ENCODE measurements around the gene TEPSIN. TPM values are rescaled to one million over a fixed set of nuclear protein-coding genes. Genes with fewer than 3 reads are reported as not detected.

The TEPSIN gene
- total and polyA plus RNA-seq, 2 of the 8 experiments (the other 6 are each of a cell fraction or from before 2014, with no cell fraction given): 22.9 to 28.0 TPM

DNA sequence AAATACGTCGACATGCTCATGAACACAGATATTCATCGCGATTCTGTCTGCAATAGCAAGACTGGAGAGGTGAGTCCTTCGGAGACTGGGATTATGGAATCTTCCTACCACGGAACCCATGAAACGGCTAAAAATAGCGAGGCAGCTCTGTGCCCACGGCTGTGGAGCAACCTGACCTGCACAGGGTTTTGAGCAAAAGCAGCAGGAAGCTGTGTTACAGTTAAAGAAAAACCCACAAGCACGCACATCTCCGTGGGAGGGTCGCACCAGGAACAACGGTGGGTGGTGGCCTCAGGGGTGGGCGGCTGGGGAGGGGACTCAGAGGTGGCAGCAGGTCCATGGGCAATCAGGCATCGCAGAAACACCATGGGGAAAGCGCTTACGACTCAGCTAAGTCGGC is 31.4 kb upstream of the TEPSIN start:
- no peak for FAIRE-seq
- POLR2A ChIA-PET (ENCODE audit: partially characterized antibody): interaction anchor here (1.6 kb wide), 1 partner anchor 9 kb away, joined by 3 read pairs; no protein-coding TSS in a partner anchor

More for the DNA sequence above, 31.4 kb upstream of the TEPSIN start:
- Histone ChIP-seq H3K79me1 (ENCODE audit: low read depth, low read length) (peaks cover 5% of the 10 kb centered on the region; the same call in 1 of the 2 replicates), H4K8ac (ENCODE audit: extremely low read depth, insufficient read depth, low read length) (no peak overlapping the region), H3K4me1 (replicated peaks in 1 of 4; ENCODE audit: control insufficient read depth in 3 of 4, insufficient read depth in 4 of 4, low read length in 3 of 4) (no peaks in the 10 kb centered on the region), H4K91ac (replicated peaks; ENCODE audit: insufficient read length, low read length) (no peak overlapping the region), H3K4ac (replicated peaks; ENCODE audit: insufficient read length, low read depth, low read length) (no peak overlapping the region), H2BK120ac (replicated peaks; ENCODE audit: low read depth, low read length) (no peak overlapping the region), H3K56ac (replicated peaks; ENCODE audit: insufficient read length, low read depth, low read length) (no peak overlapping the region), H2AK5ac (ENCODE audit: low read depth, low read length) (no peak overlapping the region), H3K23ac (ENCODE audit: insufficient read length) (no peak overlapping the region), H2BK5ac (ENCODE audit: low read depth, low read length) (no peak overlapping the region), H2AFZ (ENCODE audit: low read length) (no peak overlapping the region), H3K4me3 (ENCODE audit: extremely low read depth in 1 of 4, insufficient read depth in 2 of 4, low read depth in 3 of 4, low read length in 4 of 4) (no peak overlapping the region), H3K23me2 (ENCODE audit: low read depth, low read length) (no peaks in the 10 kb centered on the region), H3K27ac (ENCODE audit: low read depth, low read length) (no peak overlapping the region), H2BK20ac (ENCODE audit: low read length) (no peak overlapping the region), H4K5ac (ENCODE audit: insufficient read length, low read depth, low read length) (no peak overlapping the region), H2BK15ac (ENCODE audit: low read length) (no peak overlapping the region), H2BK12ac (ENCODE audit: low read depth, low read length) (no peak overlapping the region), H3K36me3 (ENCODE audit: control insufficient read depth in 2 of 4, insufficient read depth in 4 of 4, low read length in 3 of 4) (peaks cover 0 to 19% (median 2%) of the 10 kb centered on the region in 4 experiments; a peak in 3 of 8 replicates), H3K27me3 (replicated peaks in 1 of 4; ENCODE audit: control insufficient read depth in 3 of 4, extremely low read depth in 1 of 4, insufficient read depth in 3 of 4, low read length in 3 of 4) (no peaks in the 10 kb centered on the region), H3K9ac (replicated peaks in 1 of 4; ENCODE audit: extremely low read depth in 1 of 4, low read depth in 3 of 4, low read length in 3 of 4) (no peak overlapping the region), H3K4me2 (ENCODE audit: insufficient read depth in 1 of 2, low read depth in 2 of 2, low read length in 2 of 2) (no peak overlapping the region), H3K18ac (ENCODE audit: extremely low read depth, low read length) (no peak overlapping the region), H3K79me2 (ENCODE audit: control insufficient read depth in 1 of 2, insufficient read depth in 2 of 2, low read length in 2 of 2) (no peaks in the 10 kb centered on the region), H3K9me3 (ENCODE audit: insufficient read depth in 2 of 2, low read depth in 1 of 2, low read length in 1 of 2) (no peaks in the 10 kb centered on the region), H4K20me1 (replicated peaks in 1 of 2; ENCODE audit: control insufficient read depth in 1 of 2, insufficient read depth in 2 of 2, low read length in 2 of 2) (peaks cover 6% of the 10 kb centered on the region in 2 experiments), H3K14ac (ENCODE audit: insufficient read length) (no peak overlapping the region)
- no peak for TF ChIP-seq CHD1 (IDR thresholded peaks at IDR 0.05; ENCODE audit: low read depth, low read length)
- no peak for TF ChIP-seq RBBP5 (IDR thresholded peaks at IDR 0.05; ENCODE audit: borderline replicate concordance, low read depth, low read length)
- TF ChIP-seq POLR2AphosphoS5 (IDR thresholded peaks at IDR 0.05; ENCODE audit: low read depth, low read length): no peak
- TF ChIP-seq RNF2 (IDR thresholded peaks at IDR 0.05; ENCODE audit: borderline replicate concordance, low read depth, low read length, missing control alignments, poor library complexity, severe bottlenecking): no peak
- no peak for TF ChIP-seq RAD21 (IDR thresholded peaks at IDR 0.05 in 1 of 2, conservative IDR thresholded peaks at IDR 0.05 in 1 of 2; ENCODE audit: low read depth in 2 of 2, low read length in 2 of 2)
- TF ChIP-seq CHD2 (IDR thresholded peaks at IDR 0.05; ENCODE audit: low read length): no peak
- TF ChIP-seq EGR1 (IDR thresholded peaks at IDR 0.05; ENCODE audit: borderline replicate concordance, low read depth, low read length): no peak
- TF ChIP-seq GABPA (IDR thresholded peaks at IDR 0.05; ENCODE audit: borderline replicate concordance, insufficient read depth, low read length): no peak
- TF ChIP-seq KDM1A (IDR thresholded peaks at IDR 0.05; ENCODE audit: borderline replicate concordance, low read length): no peak
- no peak for TF ChIP-seq KDM4A (IDR thresholded peaks at IDR 0.05; ENCODE audit: low read depth, low read length, severe bottlenecking)
- CTCF ChIA-PET (ENCODE audit: partially characterized antibody): interaction anchor here (1.1 to 1.7 kb wide), 2 partner anchors 18 to 292 kb away, joined by 5 to 7 read pairs; no protein-coding TSS in a partner anchor
- WGBS, 2 experiments (ENCODE audit: extremely low coverage in 1 of 2, insufficient coverage in 1 of 2, insufficient read length in 1 of 2, insufficient replicate concordance in 2 of 2, low coverage in 1 of 2, low lambda C conversion rate in 2 of 2, missing lambda C conversion rate in 1 of 2): 95% methylated on average over 17 of the region's 18 CpGs; no CpG with 5 or more reads in 1 of the 2 experiments
- no peak for DNase-seq (ENCODE audit: low read depth in 1 of 2, low spot score in 2 of 2)

Data from H1 (cell line).